NK-92 (cell line): ENCODE measurements around the gene POLH.

Experiments
- DNase-seq: peaks from one replicate; lab custom pipeline; 2025; ENCODE audit not compliant: unreplicated experiment; lab: John Stamatoyannopoulos, UW

Gene POLH

GRCh38 chr6:43604174-43604573 lies 28.2 kb downstream of the POLH start:
- no peak for DNase-seq

- DNase-seq, result no peak
These were observed 30.0 kb downstream of the POLH start for GRCh38 chr6:43606019-43606418.

DNA sequence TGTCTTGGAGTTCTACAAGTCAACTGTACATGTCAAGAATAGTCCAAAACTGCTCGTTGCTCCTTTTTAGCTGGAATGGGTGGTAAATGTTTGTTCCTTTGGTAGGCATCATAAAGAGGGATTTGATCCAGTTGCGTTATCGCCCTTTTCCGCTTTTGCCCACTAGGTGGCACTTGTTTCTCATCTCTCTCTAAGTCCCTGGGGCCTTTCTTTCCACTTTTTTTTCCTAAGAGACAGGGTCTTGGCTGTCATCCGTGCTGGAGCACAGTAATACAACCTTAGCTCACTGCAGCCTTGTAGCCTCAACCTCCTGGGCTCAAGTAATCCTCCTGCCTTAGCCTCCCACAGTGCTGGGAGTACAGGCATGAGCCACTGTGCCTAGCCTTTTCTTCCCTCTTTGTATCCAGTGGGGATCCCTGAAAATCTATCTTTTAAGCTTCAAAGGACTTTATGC lies 32.4 kb downstream of the POLH start:
- no peak for DNase-seq

- DNase-seq, result no peak
These were observed 32.8 kb downstream of the POLH start for GRCh38 chr6:43608807-43609206.

- DNase-seq, result no peak
These were observed 33.4 kb downstream of the POLH start for GRCh38 chr6:43609402-43609801.

DNA sequence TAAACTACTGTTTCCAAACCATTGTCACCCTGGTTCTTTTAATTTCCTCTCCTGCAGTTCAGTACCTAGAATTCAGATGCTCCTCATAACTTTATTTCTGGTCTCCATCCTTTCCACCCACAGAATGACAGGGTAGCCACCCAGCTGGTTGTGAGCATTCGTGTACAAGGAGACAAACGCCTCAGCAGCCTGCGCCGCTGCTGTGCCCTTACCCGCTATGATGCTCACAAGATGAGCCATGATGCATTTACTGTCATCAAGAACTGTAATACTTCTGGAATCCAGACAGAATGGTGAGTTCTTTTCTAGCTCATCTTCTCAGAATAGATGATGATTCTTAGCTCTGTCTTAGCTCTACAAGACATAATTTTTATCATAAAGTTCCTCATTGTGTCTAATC lies 34.4 kb downstream of the POLH start:
- DNase-seq, result no peak

DNA sequence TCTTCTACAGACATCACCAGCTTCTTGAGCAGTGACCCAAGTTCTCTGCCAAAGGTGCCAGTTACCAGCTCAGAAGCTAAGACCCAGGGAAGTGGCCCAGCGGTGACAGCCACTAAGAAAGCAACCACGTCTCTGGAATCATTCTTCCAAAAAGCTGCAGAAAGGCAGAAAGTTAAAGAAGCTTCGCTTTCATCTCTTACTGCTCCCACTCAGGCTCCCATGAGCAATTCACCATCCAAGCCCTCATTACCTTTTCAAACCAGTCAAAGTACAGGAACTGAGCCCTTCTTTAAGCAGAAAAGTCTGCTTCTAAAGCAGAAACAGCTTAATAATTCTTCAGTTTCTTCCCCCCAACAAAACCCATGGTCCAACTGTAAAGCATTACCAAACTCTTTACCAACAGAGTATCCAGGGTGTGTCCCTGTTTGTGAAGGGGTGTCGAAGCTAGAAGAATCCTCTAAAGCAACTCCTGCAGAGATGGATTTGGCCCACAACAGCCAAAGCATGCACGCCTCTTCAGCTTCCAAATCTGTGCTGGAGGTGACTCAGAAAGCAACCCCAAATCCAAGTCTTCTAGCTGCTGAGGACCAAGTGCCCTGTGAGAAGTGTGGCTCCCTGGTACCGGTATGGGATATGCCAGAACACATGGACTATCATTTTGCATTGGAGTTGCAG lies 37.9 kb downstream of the POLH start:
- DNase-seq, result no peak

GRCh38 chr6:43614396-43614730 lies 38.4 kb downstream of the POLH start:
- DNase-seq, result no peak

- DNase-seq, result no peak
These were observed 40.9 kb downstream of the POLH start for GRCh38 chr6:43616725-43617472.

- DNase-seq, result no peak
These were observed 45.3 kb downstream of the POLH start for GRCh38 chr6:43621078-43621835.

GRCh38 chr6:43621836-43622180 lies 45.8 kb downstream of the POLH start:
- no peak for DNase-seq

DNA sequence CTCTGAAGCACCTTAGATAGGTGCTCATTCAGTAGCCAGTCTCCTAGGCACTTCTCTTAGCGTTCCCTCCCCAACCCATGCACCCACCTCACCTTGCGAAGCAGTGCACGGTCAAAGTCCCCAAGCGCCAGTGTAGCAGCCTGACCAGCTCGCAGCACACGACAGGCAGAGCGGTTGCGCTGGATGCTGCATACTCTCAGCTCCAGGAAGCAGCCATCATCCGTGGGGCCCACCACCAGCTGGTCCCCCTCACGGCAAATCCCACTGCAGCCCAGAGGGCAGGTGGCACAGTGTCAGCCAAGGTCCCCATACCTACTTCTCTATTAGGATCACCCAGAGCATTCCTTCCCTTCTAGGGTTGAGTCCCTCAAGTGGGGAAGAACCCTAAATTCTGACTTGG lies 46.6 kb downstream of the POLH start:
- DNase-seq, result no peak

GRCh38 chr6:43623880-43624785 lies 48.1 kb downstream of the POLH start:
- no peak for DNase-seq

DNA sequence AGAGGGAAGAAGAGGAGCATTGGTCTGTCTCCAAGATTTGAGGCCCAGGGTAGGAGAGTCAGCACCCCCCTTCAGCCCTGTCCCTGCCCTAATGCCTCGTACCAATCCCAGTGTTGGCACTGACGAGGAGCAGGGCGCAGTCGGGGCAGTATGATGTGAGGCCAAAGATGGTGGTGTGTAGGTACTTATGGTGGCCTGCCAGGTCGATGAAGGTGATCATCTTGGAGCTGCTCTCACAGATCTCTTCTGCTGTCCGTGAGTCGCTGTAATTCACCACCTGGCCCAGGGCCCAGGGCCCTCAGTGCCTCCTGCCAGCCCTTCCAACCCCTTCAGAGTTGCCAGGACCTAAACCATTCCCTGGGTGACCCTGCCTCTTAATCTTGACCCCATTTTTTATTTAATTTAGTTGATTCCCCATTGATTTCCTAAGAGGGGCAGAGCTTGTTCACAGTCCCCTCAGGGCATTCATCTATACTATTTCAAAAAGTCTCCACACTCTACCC lies 48.9 kb downstream of the POLH start:
- DNase-seq, result no peak

DNA sequence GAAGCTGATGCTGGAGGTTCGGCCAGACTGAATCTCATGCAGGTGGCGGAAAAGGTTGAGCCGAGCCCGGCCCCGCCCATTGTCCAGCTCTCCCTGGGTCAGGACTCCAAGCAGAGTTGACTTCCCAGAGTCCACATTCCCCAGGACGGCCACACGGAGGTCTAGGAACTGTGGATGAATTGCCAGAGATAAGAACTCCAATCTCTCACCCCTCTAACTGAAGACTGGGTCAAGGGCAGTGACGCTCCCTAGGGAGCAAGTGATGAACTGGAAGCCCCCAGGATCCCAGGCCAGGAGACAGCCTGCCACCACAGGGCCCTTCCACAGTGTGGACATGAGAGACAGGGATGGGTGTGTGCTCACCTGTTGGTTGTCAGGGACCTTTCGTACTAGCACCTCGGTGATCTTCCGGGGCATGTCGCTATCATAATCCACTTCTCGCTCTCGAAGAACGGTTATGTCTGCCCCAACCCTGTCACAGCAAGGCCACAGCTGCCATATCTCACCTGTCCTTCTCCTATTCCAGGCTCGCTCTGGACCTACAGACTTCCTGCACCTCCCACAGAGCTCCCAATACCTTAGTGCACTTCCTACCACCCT lies 49.5 kb downstream of the POLH start:
- no peak for DNase-seq

GRCh38 chr6:43627008-43627825 lies 51.2 kb downstream of the POLH start:
- DNase-seq, result no peak

DNA sequence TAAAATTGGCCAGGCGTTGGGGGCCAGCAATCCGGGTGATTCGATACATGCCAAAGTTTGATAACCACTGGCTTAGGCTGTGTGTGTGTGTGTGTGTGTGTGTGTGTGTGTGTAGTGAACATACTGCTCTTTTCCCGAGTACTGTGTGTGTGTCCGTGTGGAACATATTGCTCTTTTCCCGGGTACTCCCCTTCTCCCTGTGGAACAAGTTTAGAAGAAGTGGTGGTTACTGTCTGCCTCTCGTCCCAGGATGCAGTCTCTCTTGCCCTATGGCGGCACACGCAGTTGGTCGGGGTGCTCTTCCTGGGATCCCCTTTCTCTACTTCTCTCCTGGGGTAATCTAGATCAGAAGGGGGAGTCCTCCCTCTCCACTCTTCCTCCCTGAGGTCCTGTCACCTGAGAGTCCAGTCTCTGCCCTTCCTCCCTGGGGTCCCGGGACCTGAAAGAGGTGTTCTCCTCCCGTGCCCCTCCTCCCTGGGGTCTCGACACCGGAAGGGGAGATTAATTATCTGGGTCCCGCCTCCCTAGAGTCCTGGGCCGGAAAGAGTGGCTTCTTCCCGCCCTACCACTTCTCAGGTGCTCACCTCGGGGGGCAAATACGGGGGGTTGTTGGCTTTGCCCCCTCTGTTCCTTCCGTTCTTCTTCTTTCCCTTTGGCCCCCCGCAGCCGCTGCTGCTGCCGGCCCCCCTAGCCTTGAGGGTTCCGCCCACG lies 52.6 kb downstream of the POLH start:
- DNase-seq, result no peak

DNA sequence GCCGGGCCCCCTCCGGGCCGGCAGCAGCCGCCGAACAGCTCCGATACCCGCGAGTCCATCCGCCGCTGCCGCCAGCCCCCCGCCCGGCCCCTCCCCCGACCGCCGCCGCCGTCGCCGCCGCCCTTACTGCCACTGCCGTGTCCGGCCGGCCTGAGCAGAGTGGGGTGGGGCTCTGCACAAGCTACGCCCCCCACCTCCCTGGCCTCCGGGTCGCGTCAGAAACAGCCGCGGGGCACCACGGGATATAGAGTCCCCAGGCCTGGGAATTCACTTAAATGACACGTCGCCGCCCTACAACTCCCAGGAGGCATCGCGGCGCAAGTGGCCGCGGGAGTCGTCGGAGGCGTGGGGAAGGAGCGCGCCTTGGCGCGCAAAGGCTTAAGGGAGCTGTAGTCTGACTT lies 53.1 kb downstream of the POLH start, which contains the start of gene GTPBP2:
GTPBP2 (minus strand) TSS at position 161 of the 401 bp plus-strand sequence; CDS start at position 59, 102 bp downstream.
- DNase-seq, result peak; percentile 59
